GM18517 (cell line): Measurements from ENCODE around the gene UNC13B.

Experiments
- ATAC-seq: cut with Tn5 transposase; IDR thresholded peaks from one replicate; pipeline ENCODE4 v1.9.1; 2021; ENCODE audit warnings: mild to moderate bottlenecking, moderate library complexity; ENCODE audit not compliant: unreplicated experiment

Gene UNC13B

GRCh38 chr9:35272989-35273388 lies 111.2 kb downstream of the UNC13B start:
- no peak for ATAC-seq

- ATAC-seq = no peak
These were observed 111.8 kb downstream of the UNC13B start for GRCh38 chr9:35273591-35273990.

- ATAC-seq = no peak
These were observed 113.2 kb downstream of the UNC13B start for GRCh38 chr9:35274993-35275392.

GRCh38 chr9:35277171-35277520 lies 115.3 kb downstream of the UNC13B start:
- ATAC-seq = no peak

DNA sequence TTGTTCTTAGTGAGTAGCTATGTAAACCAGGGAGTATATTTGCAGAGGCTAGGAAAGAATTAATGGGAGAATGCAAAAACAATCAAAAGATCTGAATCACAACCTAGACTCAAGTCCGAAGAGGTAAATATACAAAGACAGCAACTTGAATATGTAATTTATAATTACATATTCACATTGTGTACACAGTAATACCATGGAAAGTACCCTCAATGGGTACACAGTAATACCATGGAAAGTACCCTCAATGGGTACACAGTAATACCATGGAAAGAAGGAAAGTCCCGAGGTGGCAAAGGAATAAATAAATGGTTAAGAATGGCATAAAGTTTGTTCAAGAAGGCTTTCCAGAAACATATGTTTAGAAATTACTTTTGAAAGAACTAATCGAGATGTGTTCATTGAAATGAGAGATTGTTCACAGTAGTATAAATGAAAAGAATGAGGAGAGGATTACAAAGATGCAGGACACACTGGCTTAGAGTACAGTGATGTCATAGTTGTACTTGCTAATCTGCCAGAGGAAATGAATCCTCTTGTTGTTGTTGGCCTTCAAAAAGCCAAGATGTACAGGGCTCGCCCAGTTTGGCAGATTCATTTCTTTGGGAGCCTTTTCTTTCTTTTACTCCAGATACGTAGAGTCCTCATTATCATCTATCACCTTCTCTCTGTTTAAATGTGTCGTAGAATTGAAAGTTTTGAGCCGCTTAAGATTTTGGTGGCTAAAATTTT lies 116.0 kb downstream of the UNC13B start:
- no peak for ATAC-seq

DNA sequence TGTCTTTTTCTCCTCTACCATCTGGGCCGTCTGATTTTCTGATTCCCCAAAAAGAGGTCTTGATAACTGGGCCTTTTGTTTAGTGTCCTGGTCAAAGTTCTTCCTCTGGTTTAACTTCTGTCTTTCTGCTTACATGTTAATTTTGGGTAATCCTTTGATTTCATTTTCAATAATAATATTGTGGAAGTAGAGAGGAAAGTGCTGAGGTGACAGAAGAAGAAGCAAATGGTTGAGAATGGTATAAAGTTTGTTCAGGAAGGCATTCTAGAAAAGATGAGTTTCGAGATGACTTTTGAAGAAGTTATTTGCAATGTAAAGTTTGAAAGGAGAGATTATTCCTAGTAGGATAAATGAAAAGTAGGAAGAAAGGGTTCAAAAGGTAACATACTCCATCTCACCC lies 118.1 kb downstream of the UNC13B start:
- no peak for ATAC-seq

GRCh38 chr9:35280399-35280798 lies 118.6 kb downstream of the UNC13B start:
- ATAC-seq = no peak

DNA sequence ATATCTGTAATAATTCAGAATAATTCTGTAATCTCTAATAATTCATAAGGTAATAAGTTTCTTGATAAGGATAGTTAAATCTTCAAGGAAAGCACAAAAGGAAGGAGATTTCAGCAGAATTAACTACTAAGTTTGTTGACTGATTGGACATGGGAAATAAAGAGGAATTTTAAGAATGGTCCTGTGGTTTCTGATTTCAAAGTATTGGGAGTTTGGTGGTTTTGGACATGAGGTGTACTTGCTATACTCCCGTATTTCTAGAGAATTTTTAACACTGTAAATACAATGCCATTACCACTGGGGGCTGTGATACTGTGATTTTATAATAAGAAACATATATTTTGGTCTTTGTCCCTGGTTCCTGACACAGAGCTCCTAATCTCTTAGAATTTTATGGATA lies 123.9 kb downstream of the UNC13B start:
- ATAC-seq = no peak

DNA sequence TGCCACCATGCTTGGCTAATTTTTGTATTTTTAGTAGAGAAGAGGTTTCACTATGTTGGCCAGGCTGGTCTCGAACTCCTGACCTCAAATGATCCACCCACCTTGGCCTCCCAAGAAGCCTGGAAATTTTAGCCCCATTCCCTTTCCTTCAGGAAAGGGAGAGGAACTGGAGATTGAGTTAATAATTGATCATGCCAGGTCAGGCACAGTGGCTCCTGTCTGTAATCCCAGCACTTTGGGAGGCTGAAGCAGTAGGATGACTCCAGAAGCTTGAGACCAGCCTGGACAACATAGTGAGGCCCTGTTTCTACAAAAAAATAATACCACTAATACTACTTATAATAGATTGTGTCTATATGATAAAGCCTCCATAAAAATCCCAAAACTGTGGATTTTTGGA lies 124.6 kb downstream of the UNC13B start:
- no peak for ATAC-seq

- no peak for ATAC-seq
These were observed 126.3 kb downstream of the UNC13B start for GRCh38 chr9:35287987-35288632.

DNA sequence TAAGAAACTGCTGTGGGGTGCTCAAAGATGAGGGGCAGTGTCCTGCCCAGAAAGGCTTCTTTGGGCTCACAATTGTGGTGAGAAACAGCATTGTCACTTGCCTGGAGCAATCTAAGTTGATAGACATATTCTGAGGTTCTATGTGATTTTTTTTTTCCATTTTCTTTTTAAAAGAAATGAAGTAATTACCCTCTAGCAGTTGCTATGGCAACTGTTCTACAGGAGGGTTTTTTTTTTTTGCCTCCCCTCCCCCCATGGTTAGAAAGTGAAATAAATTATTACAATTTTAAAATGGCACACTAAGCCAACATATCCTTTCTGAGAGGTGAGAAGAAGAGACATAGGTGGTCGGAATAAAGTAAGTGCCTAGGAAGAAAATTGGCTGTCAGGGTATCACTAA lies 127.0 kb downstream of the UNC13B start:
- ATAC-seq = no peak

GRCh38 chr9:35293376-35293964 lies 131.7 kb downstream of the UNC13B start:
- ATAC-seq = no peak

DNA sequence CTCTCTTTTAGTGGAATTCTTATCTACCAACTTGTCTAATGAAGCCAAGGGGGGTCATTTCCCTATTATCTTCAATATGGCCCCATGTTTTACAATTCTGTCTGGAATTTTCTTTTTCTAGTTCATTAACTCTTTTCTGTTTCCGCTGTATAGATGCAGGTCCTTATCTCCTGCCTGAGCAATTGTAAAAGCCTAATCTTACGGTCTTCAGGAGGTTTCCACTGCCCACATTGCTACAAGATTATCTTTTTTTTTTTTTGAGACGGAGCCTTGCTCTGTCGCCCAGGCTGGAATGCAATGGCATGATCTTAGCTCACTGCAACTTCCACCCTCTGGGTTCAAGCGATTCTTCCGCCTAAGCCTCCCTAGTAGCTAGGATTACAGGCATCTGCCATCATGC lies 132.3 kb downstream of the UNC13B start:
- ATAC-seq = no peak

GRCh38 chr9:35294556-35294955 lies 132.7 kb downstream of the UNC13B start:
- no peak for ATAC-seq

- no peak for ATAC-seq
These were observed 133.7 kb downstream of the UNC13B start for GRCh38 chr9:35295369-35296036.

DNA sequence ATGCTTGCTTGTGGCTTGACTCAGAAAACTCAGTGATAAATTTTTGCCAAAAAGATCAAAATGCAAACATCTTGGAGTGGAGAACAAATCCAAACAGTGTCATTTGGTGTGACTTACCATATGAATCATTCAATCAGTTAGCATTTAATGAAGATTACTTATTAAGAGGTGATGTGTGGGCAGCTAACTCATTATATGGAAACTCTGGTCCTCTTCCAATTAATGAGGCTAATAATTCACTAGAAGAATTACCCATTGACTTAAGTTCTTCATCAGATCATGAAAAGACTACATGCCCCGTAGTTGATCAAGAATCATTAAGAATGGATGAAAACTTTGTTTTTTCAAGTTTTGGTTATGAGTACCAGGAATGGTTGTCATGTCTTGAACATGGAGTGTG lies 141.8 kb downstream of the UNC13B start:
- ATAC-seq = no peak

DNA sequence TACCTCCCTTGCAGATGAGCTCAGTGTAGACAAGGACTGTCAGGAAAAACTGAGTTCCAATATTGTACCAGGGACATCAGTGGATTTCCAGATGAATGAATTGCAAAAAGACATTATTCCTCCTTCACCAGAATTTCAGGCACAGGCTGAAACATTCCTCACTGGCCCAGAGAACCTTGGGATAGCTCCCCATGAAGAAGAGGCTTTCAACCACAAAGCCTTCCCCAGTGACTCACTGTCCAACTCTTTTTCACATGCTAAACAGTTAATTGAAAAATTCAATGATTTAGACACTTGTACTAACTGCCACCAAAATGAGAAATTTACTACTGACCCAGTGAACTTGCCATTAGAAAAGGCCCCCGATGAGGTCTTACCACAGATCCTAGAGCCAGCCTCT lies 144.5 kb downstream of the UNC13B start:
- ATAC-seq = no peak

GRCh38 chr9:35308316-35308715 lies 146.5 kb downstream of the UNC13B start:
- ATAC-seq = no peak

GRCh38 chr9:35311891-35312639 lies 150.3 kb downstream of the UNC13B start:
- ATAC-seq = no peak

DNA sequence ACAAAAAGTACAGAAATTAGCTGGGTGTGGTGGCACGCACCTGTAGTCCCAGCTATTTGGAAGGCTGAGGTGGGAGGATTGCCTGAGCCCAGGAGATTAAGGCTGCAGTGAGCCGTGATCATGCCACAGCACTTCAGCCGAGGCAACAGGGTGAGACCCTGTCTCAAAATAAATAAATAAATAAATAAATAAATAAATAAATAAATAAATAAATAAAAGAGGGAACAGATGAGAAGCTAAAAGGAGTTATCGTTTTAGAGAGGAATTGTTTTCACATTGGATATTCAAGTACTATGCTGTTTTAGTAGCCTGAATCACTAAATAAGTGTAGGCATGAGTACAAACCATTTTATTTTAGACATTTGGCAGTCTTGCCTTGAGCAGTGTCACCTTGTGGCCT lies 151.7 kb downstream of the UNC13B start:
- no peak for ATAC-seq

DNA sequence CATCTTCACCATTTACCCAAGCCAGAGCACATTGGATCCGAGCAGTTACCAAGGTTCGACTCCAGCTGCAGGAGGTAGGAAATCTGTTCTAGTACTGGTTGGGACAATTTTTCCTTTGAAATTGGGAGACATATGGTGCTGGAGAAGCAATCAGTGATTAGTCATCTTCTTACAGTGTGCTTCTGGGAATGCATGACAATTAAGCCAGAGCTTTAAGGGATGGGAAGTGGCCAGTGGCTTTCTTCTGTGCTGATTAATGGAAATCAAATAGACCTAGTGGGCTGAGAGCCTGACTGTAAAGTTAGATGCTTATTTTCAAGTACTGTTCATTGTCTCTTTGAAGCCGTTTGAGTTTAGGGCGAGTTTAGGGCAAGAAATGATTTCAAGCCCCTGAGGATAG lies 152.1 kb downstream of the UNC13B start:
- ATAC-seq = no peak
